ENCODE results near the gene SUGCT. TPM values are rescaled to one million over a fixed set of nuclear protein-coding genes. Genes with fewer than 3 reads are reported as not detected.

SUGCT gene
- total and polyA plus RNA-seq, 9 of the 15 experiments (the other 6 are each of a cell fraction or from before 2014, with no cell fraction given) = 0.58 to 2.5 (median 1.4) TPM

- TF ChIP-seq CUX1 (CRISPR knock-in tag; IDR thresholded peaks at IDR 0.05) = no peak
- peak in 1 of 2 experiments; percentile 99; a peak in 2 of 4 replicates for TF ChIP-seq TRIM24 (IDR thresholded peaks at IDR 0.05)
- TF ChIP-seq ZFX (CRISPR knock-in tag; IDR thresholded peaks at IDR 0.05) = peak; percentile 96
- TF ChIP-seq, protein P1, sequence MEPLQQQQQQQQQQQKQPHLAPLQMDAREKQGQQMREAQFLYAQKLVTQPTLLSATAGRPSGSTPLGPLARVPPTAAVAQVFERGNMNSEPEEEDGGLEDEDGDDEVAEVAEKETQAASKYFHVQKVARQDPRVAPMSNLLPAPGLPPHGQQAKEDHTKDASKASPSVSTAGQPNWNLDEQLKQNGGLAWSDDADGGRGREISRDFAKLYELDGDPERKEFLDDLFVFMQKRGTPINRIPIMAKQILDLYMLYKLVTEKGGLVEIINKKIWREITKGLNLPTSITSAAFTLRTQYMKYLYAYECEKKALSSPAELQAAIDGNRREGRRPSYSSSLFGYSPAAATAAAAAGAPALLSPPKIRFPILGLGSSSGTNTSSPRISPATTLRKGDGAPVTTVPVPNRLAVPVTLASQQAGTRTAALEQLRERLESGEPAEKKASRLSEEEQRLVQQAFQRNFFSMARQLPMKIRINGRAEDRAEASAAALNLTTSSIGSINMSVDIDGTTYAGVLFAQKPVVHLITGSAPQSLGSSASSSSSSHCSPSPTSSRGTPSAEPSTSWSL (CRISPR knock-in tag; IDR thresholded peaks at IDR 0.05; ENCODE audit: borderline replicate concordance) = no peak
- peak; percentile 95 for TF ChIP-seq PHF8 (IDR thresholded peaks at IDR 0.05; ENCODE audit: borderline replicate concordance, low read length)
- TF ChIP-seq SIN3B (IDR thresholded peaks at IDR 0.05; ENCODE audit: low read depth) = peak; percentile 93
- TF ChIP-seq ZNF217 (CRISPR knock-in tag; IDR thresholded peaks at IDR 0.05) = no peak
- TF ChIP-seq PTRF (tag; IDR thresholded peaks at IDR 0.05) = no peak
- TF ChIP-seq SREBF1 (IDR thresholded peaks at IDR 0.05; ENCODE audit: borderline replicate concordance, low read depth, low read length) = no peak
- TF ChIP-seq, protein P2, sequence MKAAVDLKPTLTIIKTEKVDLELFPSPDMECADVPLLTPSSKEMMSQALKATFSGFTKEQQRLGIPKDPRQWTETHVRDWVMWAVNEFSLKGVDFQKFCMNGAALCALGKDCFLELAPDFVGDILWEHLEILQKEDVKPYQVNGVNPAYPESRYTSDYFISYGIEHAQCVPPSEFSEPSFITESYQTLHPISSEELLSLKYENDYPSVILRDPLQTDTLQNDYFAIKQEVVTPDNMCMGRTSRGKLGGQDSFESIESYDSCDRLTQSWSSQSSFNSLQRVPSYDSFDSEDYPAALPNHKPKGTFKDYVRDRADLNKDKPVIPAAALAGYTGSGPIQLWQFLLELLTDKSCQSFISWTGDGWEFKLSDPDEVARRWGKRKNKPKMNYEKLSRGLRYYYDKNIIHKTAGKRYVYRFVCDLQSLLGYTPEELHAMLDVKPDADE (conservative IDR thresholded peaks at IDR 0.05; ENCODE audit: control insufficient read depth, low read depth, low read length) = no peak; the same call in 1 of the 2 replicates
- no peak for TF ChIP-seq HEY1 (CRISPR knock-in tag; IDR thresholded peaks at IDR 0.05; ENCODE audit: borderline replicate concordance)
- TF ChIP-seq ZNF184 (CRISPR knock-in tag; IDR thresholded peaks at IDR 0.05) = no peak
- TF ChIP-seq ZBTB8A (IDR thresholded peaks at IDR 0.05; ENCODE audit: partially characterized antibody) = no peak
- no peak for TF ChIP-seq HIVEP1 (CRISPR knock-in tag; IDR thresholded peaks at IDR 0.05)
- TF ChIP-seq NFYB (IDR thresholded peaks at IDR 0.05; ENCODE audit: extremely low read depth, insufficient read length) = no peak
- 0 out of 2 replicates have a peak, but pooled peaks have one; percentile 71 for TF ChIP-seq THRB (CRISPR knock-in tag; conservative IDR thresholded peaks at IDR 0.05)
Measured at GRCh38 chr7:40134428-40135316, at the start of gene SUGCT, which contains the start of gene MPLKIP (continued).

Measured in K562 (cell line).